Measurements from ENCODE around the gene SNRPB2. TPM values are rescaled to one million over a fixed set of nuclear protein-coding genes. Genes with fewer than 3 reads are reported as not detected.

The SNRPB2 gene
- total RNA-seq = 10 to 100 TPM; 26.6 to 34.8 (median 26.9) TPM

- intact Hi-C loops (cut with DNase I; ENCODE audit: low total_unique reads) = no loop called here
- no peaks in the 10 kb centered on the region for H3K9me3 ChIP-seq
- H3K36me3 ChIP-seq = no peaks in the 10 kb centered on the region
- TF ChIP-seq POLR2A (IDR thresholded peaks at IDR 0.05) (peak; percentile 33), POLR2AphosphoS5 (IDR thresholded peaks at IDR 0.05) (peak; percentile 86 to 93 (median 93)), CTCF (IDR thresholded peaks at IDR 0.05) (no peak)
- H3K4me1 ChIP-seq = no peaks in the 10 kb centered on the region
- peak within 1 kb of the TSS; percentile 84 to 100 (median 90) for H3K4me3 ChIP-seq
- H3K27me3 ChIP-seq = no peaks in the 10 kb centered on the region
- DNase-seq (ENCODE audit: low spot score in 2 of 2) = peak; percentile 91 to 92
- peak within 1 kb of the TSS; percentile 89 to 92 for H3K27ac ChIP-seq
Observed at GRCh38 chr20:16729565-16730460, at the start of gene SNRPB2. SNRPB2 (plus strand) TSS chr20:16730026; CDS start chr20:16731703, 1,677 bp downstream.

GRCh38 chr20:16684416-16684815, 45.4 kb upstream of the SNRPB2 start:
- intact Hi-C loops (cut with DNase I; ENCODE audit: low total_unique reads) = no loop called here
- no peak for DNase-seq (ENCODE audit: low spot score in 2 of 2)
- H3K4me1 ChIP-seq = no peaks in the 10 kb centered on the region
- H3K4me3 ChIP-seq = no peak overlapping the region
- no peak overlapping the region for H3K27ac ChIP-seq
- TF ChIP-seq CTCF (IDR thresholded peaks at IDR 0.05) = no peak
- TF ChIP-seq POLR2AphosphoS5 (IDR thresholded peaks at IDR 0.05) = no peak
- TF ChIP-seq POLR2A (IDR thresholded peaks at IDR 0.05) = no peak
- H3K27me3 ChIP-seq = no peaks in the 10 kb centered on the region
- no peaks in the 10 kb centered on the region for H3K9me3 ChIP-seq
- no peaks in the 10 kb centered on the region for H3K36me3 ChIP-seq

- intact Hi-C loops (cut with DNase I; ENCODE audit: low total_unique reads) = loop anchor here (1.0 kb wide), 1 partner anchor 8 kb away; no protein-coding TSS in a partner anchor
- no peak for TF ChIP-seq POLR2A (IDR thresholded peaks at IDR 0.05)
- TF ChIP-seq CTCF (IDR thresholded peaks at IDR 0.05) = no peak
- TF ChIP-seq POLR2AphosphoS5 (IDR thresholded peaks at IDR 0.05) = no peak
- no peak overlapping the region for H3K4me3 ChIP-seq
- no peaks in the 10 kb centered on the region for H3K36me3 ChIP-seq
- H3K27me3 ChIP-seq = no peaks in the 10 kb centered on the region
- H3K9me3 ChIP-seq = no peaks in the 10 kb centered on the region
- H3K4me1 ChIP-seq = no peaks in the 10 kb centered on the region
- no peak overlapping the region for H3K27ac ChIP-seq
- no peak for DNase-seq (ENCODE audit: low spot score in 2 of 2)
Observed at GRCh38 chr20:16689906-16690305, 39.9 kb upstream of the SNRPB2 start.

- no peak for DNase-seq (ENCODE audit: low spot score in 2 of 2)
- H3K27me3 ChIP-seq = no peaks in the 10 kb centered on the region
Observed at GRCh38 chr20:16691381-16691780, 38.4 kb upstream of the SNRPB2 start.

More at GRCh38 chr20:16691381-16691780, 38.4 kb upstream of the SNRPB2 start:
- TF ChIP-seq CTCF (IDR thresholded peaks at IDR 0.05) (no peak), POLR2A (IDR thresholded peaks at IDR 0.05) (no peak), POLR2AphosphoS5 (IDR thresholded peaks at IDR 0.05) (no peak)
- H3K9me3 ChIP-seq = no peaks in the 10 kb centered on the region
- no peak overlapping the region for H3K4me3 ChIP-seq
- intact Hi-C loops (cut with DNase I; ENCODE audit: low total_unique reads) = no loop called here
- no peaks in the 10 kb centered on the region for H3K4me1 ChIP-seq
- H3K27ac ChIP-seq = no peak overlapping the region
- no peaks in the 10 kb centered on the region for H3K36me3 ChIP-seq
